ENCODE results near the gene KMO. TPM values are rescaled to one million over a fixed set of nuclear protein-coding genes. Genes with fewer than 3 reads are reported as not detected.

Gene KMO
- total and polyA plus RNA-seq, 4 donors = 2.2 to 9.9 (median 6.4) TPM

GRCh38 chr1:241590719-241591118 lies 58.5 kb downstream of the KMO start:
- H3K9me3 ChIP-seq (ENCODE audit: control insufficient read depth in 4 of 4, insufficient read depth in 3 of 4, low read length in 3 of 4) = no peaks in the 10 kb centered on the region
- peaks cover 0 to 7% (median under 1%) of the 10 kb centered on the region in 4 donors for H3K36me3 ChIP-seq (ENCODE audit: control insufficient read depth in 4 of 4, insufficient read depth in 4 of 4, low read length in 4 of 4)
- ATAC-seq (ENCODE audit: insufficient read depth, low FRiP score) (no peak), DNase-seq (no peak)
- no peaks in the 10 kb centered on the region for H3K27me3 ChIP-seq (ENCODE audit: control insufficient read depth in 3 of 3, insufficient read depth in 3 of 3, low read length in 2 of 3)
- no peak for TF ChIP-seq CTCF (IDR thresholded peaks at IDR 0.05; ENCODE audit: control extremely low read depth, extremely low read depth)
- H3K9ac ChIP-seq (ENCODE audit: insufficient read depth in 1 of 2, low read length in 2 of 2) = no peak overlapping the region
- H3K4me3 ChIP-seq = no peak overlapping the region
- 74 to 84% methylated on average over 4 of the region's 4 CpGs for WGBS, 2 donors
- no peak overlapping the region for H3K27ac ChIP-seq (ENCODE audit: low read depth in 1 of 2, low read length in 1 of 2)
- H3K4me1 ChIP-seq (ENCODE audit: control insufficient read depth in 5 of 5, insufficient read depth in 5 of 5, low read length in 5 of 5) = no peaks in the 10 kb centered on the region

- no peak for TF ChIP-seq CTCF (IDR thresholded peaks at IDR 0.05; ENCODE audit: control extremely low read depth, extremely low read depth)
- H3K4me3 ChIP-seq = no peak overlapping the region
- H3K27ac ChIP-seq (ENCODE audit: low read depth in 1 of 2, low read length in 1 of 2) = no peak overlapping the region
- H3K4me1 ChIP-seq (ENCODE audit: control insufficient read depth in 5 of 5, insufficient read depth in 5 of 5, low read length in 5 of 5) = no peaks in the 10 kb centered on the region
- H3K27me3 ChIP-seq (ENCODE audit: control insufficient read depth in 3 of 3, insufficient read depth in 3 of 3, low read length in 2 of 3) = no peaks in the 10 kb centered on the region
- no peak overlapping the region for H3K9ac ChIP-seq (ENCODE audit: insufficient read depth in 1 of 2, low read length in 2 of 2)
- ATAC-seq (ENCODE audit: insufficient read depth, low FRiP score) (no peak), DNase-seq (no peak)
- no peaks in the 10 kb centered on the region for H3K9me3 ChIP-seq (ENCODE audit: control insufficient read depth in 4 of 4, insufficient read depth in 3 of 4, low read length in 3 of 4)
- peaks cover 0 to 7% (median under 1%) of the 10 kb centered on the region in 4 donors for H3K36me3 ChIP-seq (ENCODE audit: control insufficient read depth in 4 of 4, insufficient read depth in 4 of 4, low read length in 4 of 4)
Observed at GRCh38 chr1:241591317-241591716, 59.1 kb downstream of the KMO start.

- H3K27me3 ChIP-seq (ENCODE audit: control insufficient read depth in 3 of 3, insufficient read depth in 3 of 3, low read length in 2 of 3) = no peaks in the 10 kb centered on the region
- H3K27ac ChIP-seq (ENCODE audit: low read depth in 1 of 2, low read length in 1 of 2) = no peak overlapping the region
- 82 to 95% methylated on average over 5 of the region's 5 CpGs for WGBS, 2 donors
- ATAC-seq (ENCODE audit: insufficient read depth, low FRiP score) (no peak), DNase-seq (no peak)
- H3K9me3 ChIP-seq (ENCODE audit: control insufficient read depth in 4 of 4, insufficient read depth in 3 of 4, low read length in 3 of 4) = no peaks in the 10 kb centered on the region
- no peaks in the 10 kb centered on the region for H3K4me1 ChIP-seq (ENCODE audit: control insufficient read depth in 5 of 5, insufficient read depth in 5 of 5, low read length in 5 of 5)
- peaks cover 0 to 7% (median under 1%) of the 10 kb centered on the region in 4 donors for H3K36me3 ChIP-seq (ENCODE audit: control insufficient read depth in 4 of 4, insufficient read depth in 4 of 4, low read length in 4 of 4)
- no peak overlapping the region for H3K9ac ChIP-seq (ENCODE audit: insufficient read depth in 1 of 2, low read length in 2 of 2)
- TF ChIP-seq CTCF (IDR thresholded peaks at IDR 0.05; ENCODE audit: control extremely low read depth, extremely low read depth) = no peak
- no peak overlapping the region for H3K4me3 ChIP-seq
Observed at GRCh38 chr1:241591736-241592135, 59.6 kb downstream of the KMO start.

GRCh38 chr1:241592273-241592958 lies 60.2 kb downstream of the KMO start:
- Histone ChIP-seq H3K27me3 (ENCODE audit: control insufficient read depth in 3 of 3, insufficient read depth in 3 of 3, low read length in 2 of 3) (no peaks in the 10 kb centered on the region), H3K36me3 (ENCODE audit: control insufficient read depth in 4 of 4, insufficient read depth in 4 of 4, low read length in 4 of 4) (peaks cover 0 to 7% (median 0%) of the 10 kb centered on the region in 4 donors), H3K9me3 (ENCODE audit: control insufficient read depth in 4 of 4, insufficient read depth in 3 of 4, low read length in 3 of 4) (no peaks in the 10 kb centered on the region), H3K9ac (ENCODE audit: insufficient read depth in 1 of 2, low read length in 2 of 2) (no peak overlapping the region), H3K27ac (ENCODE audit: low read depth in 1 of 2, low read length in 1 of 2) (no peak overlapping the region), H3K4me1 (ENCODE audit: control insufficient read depth in 5 of 5, insufficient read depth in 5 of 5, low read length in 5 of 5) (no peaks in the 10 kb centered on the region), H3K4me3 (no peak overlapping the region)
- ATAC-seq (ENCODE audit: insufficient read depth, low FRiP score) (no peak), DNase-seq (no peak)
- TF ChIP-seq CTCF (IDR thresholded peaks at IDR 0.05; ENCODE audit: control extremely low read depth, extremely low read depth) = no peak
- WGBS, 2 donors = 77 to 87% methylated on average over 3 of the region's 3 CpGs
